WTC11 (cell line): ENCODE data around the gene SNAI1. TPM values are rescaled to one million over a fixed set of nuclear protein-coding genes. Genes with fewer than 3 reads are reported as not detected.

Experiments used
- ATAC-seq: fragments of 200-7000 bp; cut with Tn5 transposase; 2 replicates; pipeline ENCODE4 v1.10.0; 2021; ENCODE audit warnings: mild to moderate bottlenecking, moderate library complexity
- CTCF ChIA-PET: fragments of 300-600 bp; sonication (Branson Sonifier 250); formaldehyde crosslinking; loops from one replicate; lab custom pipeline; 2021; ENCODE audit warnings: antibody characterized with exemption; lab: Charles Lee
- POLR2A ChIA-PET: fragments of 350-600 bp; sonication (Branson Sonifier 250); formaldehyde crosslinking; loops from one replicate; lab custom pipeline; 2021; ENCODE audit warnings: antibody characterized with exemption; lab: Charles Lee
- DNase-seq: peaks from one replicate; pipeline ENCODE4 v3.0.0; 2021; ENCODE audit warnings: low spot score
- H3K27ac Mint-ChIP-seq: 2 replicates; pipeline ENCODE4 v1.8.0; 2021; ENCODE audit warnings: mixed read lengths
- H3K27me3 Mint-ChIP-seq: 2 replicates; pipeline ENCODE4 v1.8.0; 2021; ENCODE audit warnings: low read depth, mild to moderate bottlenecking, moderate library complexity, mixed read lengths
- H3K36me3 Mint-ChIP-seq: 2 replicates; pipeline ENCODE4 v1.8.0; 2021; ENCODE audit warnings: mixed read lengths
- H3K4me1 Mint-ChIP-seq: 2 replicates; pipeline ENCODE4 v1.8.0; 2022; ENCODE audit warnings: mixed read lengths
- H3K4me3 Mint-ChIP-seq: 2 replicates; pipeline ENCODE4 v1.8.0; 2021; ENCODE audit warnings: mild to moderate bottlenecking, moderate library complexity, mixed read lengths
- H3K9me3 Mint-ChIP-seq: 2 replicates; pipeline ENCODE4 v1.8.0; 2021; ENCODE audit warnings: mixed read lengths
- CTCF ChIP-seq: fragments of 200-600 bp; IDR thresholded peaks from 2 replicates; pipeline ENCODE4 v1.8.0; 2022; ENCODE audit warnings: antibody characterized with exemption
- E2F5 ChIP-seq: sonication (generic); formaldehyde crosslinking; IDR thresholded peaks from 2 replicates; pipeline ENCODE4 v1.8.1; 2022; ENCODE audit warnings: mild to moderate bottlenecking, moderate library complexity, missing genetic modification reagents
- ELF4 ChIP-seq: sonication (generic); formaldehyde crosslinking; IDR thresholded peaks from 2 replicates; pipeline ENCODE4 v1.8.1; 2022; ENCODE audit warnings: low read depth, mild to moderate bottlenecking, moderate library complexity, missing genetic modification reagents
- JAZF1 ChIP-seq: fragments of 250-450 bp; sonication (Bioruptor Pico); IDR thresholded peaks from 2 replicates; pipeline ENCODE4 v1.9.0; 2021; ENCODE audit warnings: moderate library complexity, mild to moderate bottlenecking, inconsistent platforms
- MAX ChIP-seq: sonication (generic); formaldehyde crosslinking; IDR thresholded peaks from 2 replicates; pipeline ENCODE4 v1.8.0; 2022; ENCODE audit warnings: mild to moderate bottlenecking, missing genetic modification reagents
- MXD4 ChIP-seq: fragments of 250-450 bp; sonication (Bioruptor Pico); IDR thresholded peaks from 2 replicates; pipeline ENCODE4 v1.8.0; 2021; ENCODE audit warnings: mild to moderate bottlenecking, moderate library complexity, borderline replicate concordance
- NFE2L1 ChIP-seq: sonication (generic); formaldehyde crosslinking; IDR thresholded peaks from 2 replicates; pipeline ENCODE4 v1.8.1; 2023; ENCODE audit warnings: missing genetic modification reagents
- RORB ChIP-seq: fragments of 250-450 bp; sonication (Bioruptor Pico); IDR thresholded peaks from 2 replicates; pipeline ENCODE4 v1.9.0; 2021; ENCODE audit warnings: mild to moderate bottlenecking
- TP53 ChIP-seq: sonication (generic); formaldehyde crosslinking; IDR thresholded peaks from 2 replicates; pipeline ENCODE4 v1.8.1; 2023; ENCODE audit warnings: mild to moderate bottlenecking, missing genetic modification reagents
- ZBTB21 ChIP-seq: sonication (generic); formaldehyde crosslinking; IDR thresholded peaks from 2 replicates; pipeline ENCODE4 v1.8.1; 2023; ENCODE audit warnings: mild to moderate bottlenecking, missing genetic modification reagents, borderline replicate concordance
- ZNF219 ChIP-seq: sonication (generic); formaldehyde crosslinking; IDR thresholded peaks from 2 replicates; pipeline ENCODE4 v1.8.0; 2023; ENCODE audit warnings: missing genetic modification reagents, mild to moderate bottlenecking, borderline replicate concordance
- ZNF512 ChIP-seq: sonication (generic); formaldehyde crosslinking; IDR thresholded peaks from 2 replicates; pipeline ENCODE4 v1.8.1; 2022; ENCODE audit warnings: missing genetic modification reagents, borderline replicate concordance
- ZNF671 ChIP-seq: fragments of 250-450 bp; sonication (Bioruptor Pico); IDR thresholded peaks from 2 replicates; pipeline ENCODE4 v1.8.0; 2021; ENCODE audit warnings: mild to moderate bottlenecking
- total RNA-seq: library from RNA; stranded (reverse); gene quantifications from 3 replicates; pipeline ENCODE4 v1.2.3, GENCODE V29; 2021
- TF ChIP-seq, protein P1 (sequence below): sonication (generic); formaldehyde crosslinking; IDR thresholded peaks from 2 replicates; pipeline ENCODE4 v1.8.0; 2022; ENCODE audit warnings: mild to moderate bottlenecking, missing genetic modification reagents
- TF ChIP-seq, protein P2 (sequence below): sonication (generic); formaldehyde crosslinking; IDR thresholded peaks from 2 replicates; pipeline ENCODE4 v1.8.1; 2023; ENCODE audit warnings: mild to moderate bottlenecking, moderate library complexity, missing genetic modification reagents
- TF ChIP-seq, protein P3 (sequence below): sonication (generic); formaldehyde crosslinking; IDR thresholded peaks from 2 replicates; pipeline ENCODE4 v1.8.1; 2023; ENCODE audit warnings: mild to moderate bottlenecking, missing genetic modification reagents
- TF ChIP-seq, protein P4 (sequence below): sonication (generic); formaldehyde crosslinking; IDR thresholded peaks from 2 replicates; pipeline ENCODE4 v1.8.0; 2023; ENCODE audit warnings: missing genetic modification reagents
- TF ChIP-seq, protein P5 (sequence below): sonication (generic); formaldehyde crosslinking; IDR thresholded peaks from 2 replicates; pipeline ENCODE4 v1.8.0; 2022; ENCODE audit warnings: mild to moderate bottlenecking, missing genetic modification reagents

Gene SNAI1
- total RNA-seq, 1 experiment from 2014 or later = 7.9 TPM

DNA sequence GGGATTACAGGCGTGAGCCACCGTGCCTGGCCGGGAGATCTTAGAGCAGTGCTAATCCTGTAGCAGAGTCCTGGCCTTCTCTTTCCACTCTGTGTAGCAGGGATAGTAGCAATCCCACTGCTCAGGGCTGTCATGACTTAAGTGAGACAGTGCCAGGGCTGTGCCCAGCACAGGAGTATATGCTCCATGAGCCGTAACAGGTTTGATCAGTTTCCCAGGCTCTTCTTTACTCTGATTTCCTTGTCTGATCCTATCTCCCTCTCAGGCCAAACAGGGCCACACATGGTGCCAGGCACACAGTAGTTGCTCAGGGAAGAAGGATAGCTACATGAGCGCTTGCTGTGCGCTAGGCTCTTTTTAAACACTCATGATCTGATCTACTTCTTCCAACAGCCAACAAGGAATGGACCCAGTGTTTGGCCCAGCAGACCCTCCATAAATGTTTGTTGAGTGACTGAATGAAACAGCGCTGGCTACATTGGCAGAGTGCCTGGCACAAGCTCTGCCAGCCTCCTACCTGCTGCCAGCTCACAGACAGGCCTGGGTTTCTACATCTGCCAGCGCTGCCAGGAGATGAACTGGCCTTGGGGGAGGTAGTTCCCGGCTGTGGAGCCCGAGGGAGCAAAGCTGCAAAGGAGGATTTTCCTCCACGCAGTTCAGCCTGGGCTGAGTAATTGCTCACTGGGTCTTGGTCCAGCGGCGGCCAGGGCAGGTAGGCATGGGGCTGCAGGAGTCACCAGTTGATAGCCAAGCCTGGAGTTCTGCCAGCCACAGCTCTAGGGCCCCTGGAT is 36.9 kb downstream of the SNAI1 start:
- Mint-ChIP-seq H3K4me1 (peaks cover 14% of the 10 kb centered on the region), H3K36me3 (no peaks in the 10 kb centered on the region), H3K27ac (no peak overlapping the region), H3K9me3 (peaks cover 4% of the 10 kb centered on the region; the same call in 1 of the 2 replicates)
- DNase-seq = no peak
- ChIA-PET POLR2A (no interaction called here), CTCF (interaction anchor here (0.7 to 0.9 kb wide), 2 partner anchors 52 to 166 kb away, joined by 3 read pairs; no protein-coding TSS in a partner anchor)
- no peak for ATAC-seq
- TF ChIP-seq ZNF512 (CRISPR knock-in tag) = no peak
- TF ChIP-seq, all 79 proteins: peak for 0
- H3K4me3 Mint-ChIP-seq = no peak overlapping the region
- H3K27me3 Mint-ChIP-seq = no peaks in the 10 kb centered on the region; the same call in 1 of the 2 replicates

- no peak overlapping the region for H3K4me3 Mint-ChIP-seq
- ChIA-PET POLR2A (no interaction called here), CTCF (interaction anchor here (0.7 kb wide), 1 partner anchor 166 kb away, joined by 3 read pairs; no protein-coding TSS in a partner anchor)
- no peaks in the 10 kb centered on the region for H3K36me3 Mint-ChIP-seq
- DNase-seq (no peak), ATAC-seq (no peak)
- H3K4me1 Mint-ChIP-seq = peaks cover 11% of the 10 kb centered on the region
- no peaks in the 10 kb centered on the region for H3K27me3 Mint-ChIP-seq
- peaks cover 4% of the 10 kb centered on the region; the same call in 1 of the 2 replicates for H3K9me3 Mint-ChIP-seq
- H3K27ac Mint-ChIP-seq = no peak overlapping the region
- TF ChIP-seq MXD4 (CRISPR knock-in tag) (no peak), MAX (no peak), ELF4 (CRISPR knock-in tag) (no peak), ZNF671 (CRISPR knock-in tag) (no peak), E2F5 (no peak), ZBTB21 (no peak), ZNF219 (CRISPR knock-in tag) (no peak), TP53 (CRISPR knock-in tag) (no peak), RORB (CRISPR knock-in tag) (no peak), NFE2L1 (CRISPR knock-in tag) (no peak), CTCF (no peak), JAZF1 (CRISPR knock-in tag) (no peak)
- TF ChIP-seq, protein P1, sequence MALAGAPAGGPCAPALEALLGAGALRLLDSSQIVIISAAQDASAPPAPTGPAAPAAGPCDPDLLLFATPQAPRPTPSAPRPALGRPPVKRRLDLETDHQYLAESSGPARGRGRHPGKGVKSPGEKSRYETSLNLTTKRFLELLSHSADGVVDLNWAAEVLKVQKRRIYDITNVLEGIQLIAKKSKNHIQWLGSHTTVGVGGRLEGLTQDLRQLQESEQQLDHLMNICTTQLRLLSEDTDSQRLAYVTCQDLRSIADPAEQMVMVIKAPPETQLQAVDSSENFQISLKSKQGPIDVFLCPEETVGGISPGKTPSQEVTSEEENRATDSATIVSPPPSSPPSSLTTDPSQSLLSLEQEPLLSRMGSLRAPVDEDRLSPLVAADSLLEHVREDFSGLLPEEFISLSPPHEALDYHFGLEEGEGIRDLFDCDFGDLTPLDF (CRISPR knock-in tag) = no peak
- TF ChIP-seq, protein P2, sequence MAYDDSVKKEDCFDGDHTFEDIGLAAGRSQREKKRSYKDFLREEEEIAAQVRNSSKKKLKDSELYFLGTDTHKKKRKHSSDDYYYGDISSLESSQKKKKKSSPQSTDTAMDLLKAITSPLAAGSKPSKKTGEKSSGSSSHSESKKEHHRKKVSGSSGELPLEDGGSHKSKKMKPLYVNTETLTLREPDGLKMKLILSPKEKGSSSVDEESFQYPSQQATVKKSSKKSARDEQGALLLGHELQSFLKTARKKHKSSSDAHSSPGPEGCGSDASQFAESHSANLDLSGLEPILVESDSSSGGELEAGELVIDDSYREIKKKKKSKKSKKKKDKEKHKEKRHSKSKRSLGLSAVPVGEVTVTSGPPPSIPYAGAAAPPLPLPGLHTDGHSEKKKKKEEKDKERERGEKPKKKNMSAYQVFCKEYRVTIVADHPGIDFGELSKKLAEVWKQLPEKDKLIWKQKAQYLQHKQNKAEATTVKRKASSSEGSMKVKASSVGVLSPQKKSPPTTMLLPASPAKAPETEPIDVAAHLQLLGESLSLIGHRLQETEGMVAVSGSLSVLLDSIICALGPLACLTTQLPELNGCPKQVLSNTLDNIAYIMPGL (CRISPR knock-in tag) = no peak
- TF ChIP-seq, protein P3, sequence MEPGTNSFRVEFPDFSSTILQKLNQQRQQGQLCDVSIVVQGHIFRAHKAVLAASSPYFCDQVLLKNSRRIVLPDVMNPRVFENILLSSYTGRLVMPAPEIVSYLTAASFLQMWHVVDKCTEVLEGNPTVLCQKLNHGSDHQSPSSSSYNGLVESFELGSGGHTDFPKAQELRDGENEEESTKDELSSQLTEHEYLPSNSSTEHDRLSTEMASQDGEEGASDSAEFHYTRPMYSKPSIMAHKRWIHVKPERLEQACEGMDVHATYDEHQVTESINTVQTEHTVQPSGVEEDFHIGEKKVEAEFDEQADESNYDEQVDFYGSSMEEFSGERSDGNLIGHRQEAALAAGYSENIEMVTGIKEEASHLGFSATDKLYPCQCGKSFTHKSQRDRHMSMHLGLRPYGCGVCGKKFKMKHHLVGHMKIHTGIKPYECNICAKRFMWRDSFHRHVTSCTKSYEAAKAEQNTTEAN (CRISPR knock-in tag) = no peak
- TF ChIP-seq, protein P4, sequence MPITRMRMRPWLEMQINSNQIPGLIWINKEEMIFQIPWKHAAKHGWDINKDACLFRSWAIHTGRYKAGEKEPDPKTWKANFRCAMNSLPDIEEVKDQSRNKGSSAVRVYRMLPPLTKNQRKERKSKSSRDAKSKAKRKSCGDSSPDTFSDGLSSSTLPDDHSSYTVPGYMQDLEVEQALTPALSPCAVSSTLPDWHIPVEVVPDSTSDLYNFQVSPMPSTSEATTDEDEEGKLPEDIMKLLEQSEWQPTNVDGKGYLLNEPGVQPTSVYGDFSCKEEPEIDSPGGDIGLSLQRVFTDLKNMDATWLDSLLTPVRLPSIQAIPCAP (CRISPR knock-in tag) = no peak
- TF ChIP-seq, protein P5, sequence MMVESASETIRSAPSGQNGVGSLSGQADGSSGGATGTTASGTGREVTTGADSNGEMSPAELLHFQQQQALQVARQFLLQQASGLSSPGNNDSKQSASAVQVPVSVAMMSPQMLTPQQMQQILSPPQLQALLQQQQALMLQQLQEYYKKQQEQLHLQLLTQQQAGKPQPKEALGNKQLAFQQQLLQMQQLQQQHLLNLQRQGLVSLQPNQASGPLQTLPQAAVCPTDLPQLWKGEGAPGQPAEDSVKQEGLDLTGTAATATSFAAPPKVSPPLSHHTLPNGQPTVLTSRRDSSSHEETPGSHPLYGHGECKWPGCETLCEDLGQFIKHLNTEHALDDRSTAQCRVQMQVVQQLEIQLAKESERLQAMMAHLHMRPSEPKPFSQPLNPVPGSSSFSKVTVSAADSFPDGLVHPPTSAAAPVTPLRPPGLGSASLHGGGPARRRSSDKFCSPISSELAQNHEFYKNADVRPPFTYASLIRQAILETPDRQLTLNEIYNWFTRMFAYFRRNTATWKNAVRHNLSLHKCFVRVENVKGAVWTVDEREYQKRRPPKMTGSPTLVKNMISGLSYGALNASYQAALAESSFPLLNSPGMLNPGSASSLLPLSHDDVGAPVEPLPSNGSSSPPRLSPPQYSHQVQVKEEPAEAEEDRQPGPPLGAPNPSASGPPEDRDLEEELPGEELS = no peak
Measured at GRCh38 chr20:50020288-50020687, 37.5 kb downstream of the SNAI1 start.
